K562 (cell line): Measurements from ENCODE around the gene PKLR. TPM values are rescaled to one million over a fixed set of nuclear protein-coding genes. Genes with fewer than 3 reads are reported as not detected.

Experiments
- ARID3B ChIP-seq: fragments of 250-450 bp; sonication (Bioruptor Pico); IDR thresholded peaks from 2 replicates; pipeline ENCODE4 v1.4.0; 2020; ENCODE audit warnings: borderline replicate concordance
- BRD9 ChIP-seq: fragments of 450-650 bp; IDR thresholded peaks from 2 replicates; pipeline ENCODE4 v1.6.1; 2018; ENCODE audit warnings: low read depth; ENCODE audit not compliant: partially characterized antibody
- C11orf30 ChIP-seq: fragments of 450-650 bp; IDR thresholded peaks from 2 replicates; pipeline ENCODE4 v1.6.1; 2016; ENCODE audit warnings: low read depth, mild to moderate bottlenecking
- CBX2 ChIP-seq: fragments of 200-600 bp; sonication (generic); IDR thresholded peaks from one replicate; pipeline ENCODE4 v1.6.1; 2012; ENCODE audit warnings: mild to moderate bottlenecking, low read length, inconsistent platforms; ENCODE audit not compliant: insufficient read depth, poor library complexity, severe bottlenecking
- CEBPG ChIP-seq, 3 experiments: fragments of 200-800 bp in 1 of 3; sonication (Bioruptor generic) in 1 of 3; sonication (generic) in 1 of 3; formaldehyde crosslinking in 1 of 3; IDR thresholded peaks in 2 of 3; conservative IDR thresholded peaks in 1 of 3; 2 replicates each; pipeline versions ENCODE4 v1.6.1 to v1.8.0; 2016 to 2022; ENCODE audit warnings: missing compliant biosample characterization in 2 of 3, missing genetic modification characterization in 2 of 3, mild to moderate bottlenecking in 1 of 3, missing genetic modification reagents in 1 of 3
- ELF2 ChIP-seq: fragments of 250-450 bp; sonication (Bioruptor Pico); IDR thresholded peaks from 2 replicates; pipeline ENCODE4 v1.5.0; 2021; ENCODE audit warnings: mild to moderate bottlenecking
- FOXM1 ChIP-seq, 2 experiments: fragments of 450-650 bp in 1 of 2; sonication (generic) in 1 of 2; formaldehyde crosslinking in 1 of 2; IDR thresholded peaks; 2 replicates each; pipeline versions ENCODE4 v1.6.1 to v1.9.0; 2017 to 2022; ENCODE audit warnings: low read depth in 2 of 2, mild to moderate bottlenecking in 2 of 2, missing genetic modification reagents in 1 of 2, moderate library complexity in 1 of 2
- NCOA1 ChIP-seq: fragments of 450-650 bp; IDR thresholded peaks from 2 replicates; pipeline ENCODE4 v1.6.1; 2016; ENCODE audit warnings: low read depth
- POLR2AphosphoS5 ChIP-seq: IDR thresholded peaks from 2 replicates; pipeline ENCODE4 v1.6.1; 2011; ENCODE audit warnings: mild to moderate bottlenecking, low read depth, low read length, moderate library complexity; ENCODE audit not compliant: control insufficient read depth, insufficient read depth
- RBBP5 ChIP-seq: fragments of 200-600 bp; sonication (generic); IDR thresholded peaks from 2 replicates; pipeline ENCODE4 v1.6.1; 2012; ENCODE audit warnings: borderline replicate concordance, mild to moderate bottlenecking, low read length, control low read depth, inconsistent platforms; ENCODE audit not compliant: insufficient read depth, poor library complexity, severe bottlenecking
- RFX7 ChIP-seq: fragments of 250-450 bp; sonication (Bioruptor Pico); IDR thresholded peaks from 2 replicates; pipeline ENCODE4 v1.5.1; 2021; ENCODE audit warnings: mild to moderate bottlenecking
- TCF7 ChIP-seq: sonication (generic); IDR thresholded peaks from 2 replicates; pipeline ENCODE4 v1.6.1; 2016; ENCODE audit warnings: antibody characterized with exemption, borderline replicate concordance
- ZBTB33 ChIP-seq: sonication (generic); formaldehyde crosslinking; IDR thresholded peaks from 2 replicates; pipeline ENCODE4 v1.8.1; 2023; ENCODE audit warnings: mild to moderate bottlenecking, missing genetic modification reagents
- ZBTB5 ChIP-seq: fragments of 450-650 bp; IDR thresholded peaks from 2 replicates; pipeline ENCODE4 v1.6.1; 2017; ENCODE audit warnings: antibody characterized with exemption
- ZNF280B ChIP-seq: fragments of 250-450 bp; sonication (Bioruptor Pico); IDR thresholded peaks from 2 replicates; pipeline ENCODE4 v1.5.1; 2021; ENCODE audit warnings: mild to moderate bottlenecking
- ZNF431 ChIP-seq: sonication (generic); formaldehyde crosslinking; IDR thresholded peaks from 2 replicates; pipeline ENCODE4 v1.8.0; 2022; ENCODE audit warnings: mild to moderate bottlenecking, missing genetic modification reagents
- ZNF584 ChIP-seq: fragments of 200-800 bp; sonication (Bioruptor generic); IDR thresholded peaks from 2 replicates; pipeline ENCODE4 v1.6.1; 2016; ENCODE audit warnings: low read depth, mild to moderate bottlenecking, missing genetic modification characterization, missing compliant biosample characterization
- polyA plus RNA-seq, 8 experiments: library from polyadenylated mRNA; depleted of rRNA in 4 of 8; stranded (reverse) in 5 of 8; unstranded in 3 of 8; fragments of >200 nt; fragmentation: Nextera tagmentation in 2 of 8; fragmentation: Illumina TruSeq in 1 of 8; extraction: Ambion mirVana in 2 of 8; extraction: Trizol in 1 of 8; gene quantifications; 2 replicates each; pipeline versions ENCODE4 v1.2.1 to v1.2.3, GENCODE V29; 2011 to 2014; ENCODE audit warnings: inconsistent platforms in 1 of 8, missing spikeins in 1 of 8
- total RNA-seq, 7 experiments: library from RNA; depleted of rRNA in 6 of 7; stranded (reverse); fragments of >200 nt in 6 of 7; fragmentation: Illumina TruSeq in 2 of 7; extraction: Trizol in 2 of 7; gene quantifications; 2 replicates each; pipeline versions ENCODE4 v1.2.1 to v1.2.3, GENCODE V29; 2011 to 2021; ENCODE audit warnings: low replicate concordance in 1 of 7

The PKLR gene
- total and polyA plus RNA-seq, 9 of the 15 experiments (the other 6 are each of a cell fraction or from before 2014, with no cell fraction given) = 10.7 to 78.4 (median 38.2) TPM

GRCh38 chr1:155308493-155309422 is 7.5 kb upstream of the PKLR start, which contains the start of gene FDPS (continued):
- TF ChIP-seq C11orf30 (peak; percentile 95), NCOA1 (no peak), ZNF584 (CRISPR knock-in tag) (peak; percentile 36; the same call in 1 of the 2 replicates), RFX7 (CRISPR knock-in tag) (no peak), POLR2AphosphoS5 (peak; percentile 77), RBBP5 (no peak), ELF2 (CRISPR knock-in tag) (peak; percentile 62), ZNF431 (CRISPR knock-in tag) (no peak), TCF7 (no peak; the same call in 1 of the 2 replicates), CEBPG (CRISPR knock-in tag; IDR thresholded peaks at IDR 0.05) (peak; percentile 59), CEBPG (tag; conservative IDR thresholded peaks at IDR 0.05 in 1 of 2, IDR thresholded peaks at IDR 0.05 in 1 of 2) (no peak), ARID3B (CRISPR knock-in tag) (no peak), ZBTB5 (0 out of 2 replicates have a peak, but pooled peaks have one; percentile 7), ZBTB33 (CRISPR knock-in tag) (peak; percentile 36; the same call in 1 of the 2 replicates), CBX2 (no peak), FOXM1 (IDR thresholded peaks at IDR 0.05; ENCODE audit: low read depth) (0 out of 2 replicates have a peak, but pooled peaks have one; percentile 30), FOXM1 (CRISPR knock-in tag; IDR thresholded peaks at IDR 0.05; ENCODE audit: low read depth) (no peak), ZNF280B (CRISPR knock-in tag) (no peak), BRD9 (no peak)
